Measurements from ENCODE around the gene RABAC1. TPM values are rescaled to one million over a fixed set of nuclear protein-coding genes. Genes with fewer than 3 reads are reported as not detected.

The RABAC1 gene
- total RNA-seq, 2 experiments from 2014 or later, result 171 to 191 TPM

DNA sequence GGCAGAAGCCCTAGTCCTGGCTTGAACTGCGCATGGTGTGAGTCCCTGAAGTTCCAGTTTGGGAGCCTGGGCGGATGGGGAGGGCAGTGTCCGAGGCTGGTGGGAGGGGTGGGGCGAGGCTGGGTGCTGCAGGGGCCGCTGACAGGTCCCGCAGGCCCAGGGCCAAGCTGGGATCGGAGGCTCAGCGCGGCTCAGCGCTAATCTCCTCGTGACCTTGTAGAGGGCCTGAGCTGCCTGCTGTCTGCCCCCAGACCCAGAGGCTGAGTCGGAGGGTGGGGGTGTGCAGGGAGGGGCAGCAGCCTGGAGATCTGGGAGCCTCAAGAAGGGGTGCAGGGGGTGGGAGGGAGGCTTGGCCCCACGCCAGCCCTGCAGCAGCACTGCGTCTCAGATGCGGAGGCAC lies 31.9 kb upstream of the RABAC1 start:
- no peak overlapping the region for H3K27ac ChIP-seq (ENCODE audit: low read depth, low read length, poor library complexity, severe bottlenecking)
- H3K36me3 ChIP-seq (ENCODE audit: insufficient read depth, low read length), result peaks cover 22% of the 10 kb centered on the region; the same call in 1 of the 2 replicates
- H2AFZ ChIP-seq (ENCODE audit: low read length), result no peak overlapping the region
- ChIA-PET CTCF (ENCODE audit: unreplicated experiment) (no interaction called here), POLR2A (no interaction called here)
- no peak overlapping the region for H3K4me3 ChIP-seq (ENCODE audit: low read depth, low read length, poor library complexity, severe bottlenecking)
- DNase-seq (ENCODE audit: low spot score), result no peak
- no peak overlapping the region for H3K4me2 ChIP-seq (ENCODE audit: low read length)
- H3K9me2 ChIP-seq (ENCODE audit: insufficient read depth, low read length), result no peaks in the 10 kb centered on the region
- H3K9me3 ChIP-seq (ENCODE audit: low read length), result no peaks in the 10 kb centered on the region
- H4K20me1 ChIP-seq (ENCODE audit: insufficient read depth, low read length), result no peaks in the 10 kb centered on the region
- H3K79me2 ChIP-seq (ENCODE audit: insufficient read depth, low read depth, low read length), result no peaks in the 10 kb centered on the region
- BruUV-seq (replicated peaks), result no TSS peak
- TF ChIP-seq EZH2phosphoT487 (IDR thresholded peaks at IDR 0.05; ENCODE audit: borderline replicate concordance, low read depth, low read length), result no peak
- TF ChIP-seq, protein P1, sequence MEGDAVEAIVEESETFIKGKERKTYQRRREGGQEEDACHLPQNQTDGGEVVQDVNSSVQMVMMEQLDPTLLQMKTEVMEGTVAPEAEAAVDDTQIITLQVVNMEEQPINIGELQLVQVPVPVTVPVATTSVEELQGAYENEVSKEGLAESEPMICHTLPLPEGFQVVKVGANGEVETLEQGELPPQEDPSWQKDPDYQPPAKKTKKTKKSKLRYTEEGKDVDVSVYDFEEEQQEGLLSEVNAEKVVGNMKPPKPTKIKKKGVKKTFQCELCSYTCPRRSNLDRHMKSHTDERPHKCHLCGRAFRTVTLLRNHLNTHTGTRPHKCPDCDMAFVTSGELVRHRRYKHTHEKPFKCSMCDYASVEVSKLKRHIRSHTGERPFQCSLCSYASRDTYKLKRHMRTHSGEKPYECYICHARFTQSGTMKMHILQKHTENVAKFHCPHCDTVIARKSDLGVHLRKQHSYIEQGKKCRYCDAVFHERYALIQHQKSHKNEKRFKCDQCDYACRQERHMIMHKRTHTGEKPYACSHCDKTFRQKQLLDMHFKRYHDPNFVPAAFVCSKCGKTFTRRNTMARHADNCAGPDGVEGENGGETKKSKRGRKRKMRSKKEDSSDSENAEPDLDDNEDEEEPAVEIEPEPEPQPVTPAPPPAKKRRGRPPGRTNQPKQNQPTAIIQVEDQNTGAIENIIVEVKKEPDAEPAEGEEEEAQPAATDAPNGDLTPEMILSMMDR (conservative IDR thresholded peaks at IDR 0.05; ENCODE audit: low read length), result no peak
- H3K4me1 ChIP-seq (ENCODE audit: insufficient read depth, low read length, poor library complexity, severe bottlenecking), result peaks cover 19% of the 10 kb centered on the region
- intact Hi-C loops (cut with micrococcal nuclease; ENCODE audit: unreplicated experiment), result no loop called here

DNA sequence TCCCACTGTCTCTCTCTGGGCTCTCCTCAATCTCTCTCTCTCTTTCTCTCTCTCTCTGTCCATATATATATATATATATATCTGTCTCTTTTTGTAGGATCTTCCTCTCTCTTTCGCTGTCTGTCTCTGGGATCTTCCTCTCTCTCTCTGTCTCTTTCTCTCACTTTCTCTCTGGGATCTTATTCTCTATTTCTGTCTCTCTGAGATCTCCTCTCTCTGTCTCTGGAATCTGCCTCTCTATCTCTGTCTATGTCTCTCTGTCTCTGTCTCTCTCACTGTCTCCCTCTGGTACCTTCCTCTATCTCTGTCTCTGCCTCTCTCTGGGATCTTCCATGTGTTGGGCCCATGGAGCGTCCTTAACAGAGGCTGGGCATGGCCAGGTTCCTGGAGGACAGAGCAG lies 31.5 kb upstream of the RABAC1 start:
- H3K27ac ChIP-seq (ENCODE audit: low read depth, low read length, poor library complexity, severe bottlenecking), result no peak overlapping the region
- H2AFZ ChIP-seq (ENCODE audit: low read length), result no peak overlapping the region
- no peak for DNase-seq (ENCODE audit: low spot score)
- no peaks in the 10 kb centered on the region for H3K9me3 ChIP-seq (ENCODE audit: low read length)
- H3K36me3 ChIP-seq (ENCODE audit: insufficient read depth, low read length), result peaks cover 22% of the 10 kb centered on the region
- H4K20me1 ChIP-seq (ENCODE audit: insufficient read depth, low read length), result no peaks in the 10 kb centered on the region
- H3K4me3 ChIP-seq (ENCODE audit: low read depth, low read length, poor library complexity, severe bottlenecking), result no peak overlapping the region
- H3K4me2 ChIP-seq (ENCODE audit: low read length), result no peak overlapping the region
- ChIA-PET CTCF (ENCODE audit: unreplicated experiment) (no interaction called here), POLR2A (no interaction called here)
- peaks cover 19% of the 10 kb centered on the region for H3K4me1 ChIP-seq (ENCODE audit: insufficient read depth, low read length, poor library complexity, severe bottlenecking)
- intact Hi-C loops (cut with micrococcal nuclease; ENCODE audit: unreplicated experiment), result no loop called here
- TF ChIP-seq, protein P1 (conservative IDR thresholded peaks at IDR 0.05; ENCODE audit: low read length), result no peak
- TF ChIP-seq EZH2phosphoT487 (IDR thresholded peaks at IDR 0.05; ENCODE audit: borderline replicate concordance, low read depth, low read length), result no peak
- no TSS peak for BruUV-seq (replicated peaks)
- H3K79me2 ChIP-seq (ENCODE audit: insufficient read depth, low read depth, low read length), result no peaks in the 10 kb centered on the region
- H3K9me2 ChIP-seq (ENCODE audit: insufficient read depth, low read length), result no peaks in the 10 kb centered on the region

DNA sequence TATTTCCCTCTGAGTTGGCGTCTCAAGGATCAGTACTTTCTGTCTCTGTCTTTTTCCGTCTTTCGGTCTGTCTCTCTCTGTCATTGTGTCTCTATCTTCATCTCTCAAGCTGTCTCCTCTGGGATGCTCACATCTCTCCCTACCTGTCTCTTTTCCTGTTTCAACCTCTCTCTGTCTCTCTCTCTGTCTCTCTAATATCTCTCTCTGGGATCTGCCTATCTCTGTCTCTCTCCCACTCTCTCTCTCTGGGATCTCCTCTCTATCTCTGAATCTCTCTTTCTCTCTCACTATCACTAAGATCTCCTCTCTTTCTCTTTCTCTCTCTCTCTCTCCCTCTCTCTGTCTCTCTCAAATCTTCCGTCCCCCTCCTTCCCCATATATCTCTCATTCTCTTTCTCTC lies 30.9 kb upstream of the RABAC1 start:
- BruUV-seq (replicated peaks), result no TSS peak
- no peaks in the 10 kb centered on the region for H3K9me3 ChIP-seq (ENCODE audit: low read length)
- H3K9me2 ChIP-seq (ENCODE audit: insufficient read depth, low read length), result no peaks in the 10 kb centered on the region
- ChIA-PET POLR2A (no interaction called here), CTCF (ENCODE audit: unreplicated experiment) (no interaction called here)
- no peak overlapping the region for H2AFZ ChIP-seq (ENCODE audit: low read length)
- no peak overlapping the region for H3K4me3 ChIP-seq (ENCODE audit: low read depth, low read length, poor library complexity, severe bottlenecking)
- intact Hi-C loops (cut with micrococcal nuclease; ENCODE audit: unreplicated experiment), result no loop called here
- H3K79me2 ChIP-seq (ENCODE audit: insufficient read depth, low read depth, low read length), result no peaks in the 10 kb centered on the region
- TF ChIP-seq EZH2phosphoT487 (IDR thresholded peaks at IDR 0.05; ENCODE audit: borderline replicate concordance, low read depth, low read length), result no peak
- TF ChIP-seq, protein P1 (conservative IDR thresholded peaks at IDR 0.05; ENCODE audit: low read length), result no peak
- H4K20me1 ChIP-seq (ENCODE audit: insufficient read depth, low read length), result no peaks in the 10 kb centered on the region
- H3K4me1 ChIP-seq (ENCODE audit: insufficient read depth, low read length, poor library complexity, severe bottlenecking), result peaks cover 19% of the 10 kb centered on the region
- DNase-seq (ENCODE audit: low spot score), result no peak
- H3K4me2 ChIP-seq (ENCODE audit: low read length), result no peak overlapping the region
- H3K36me3 ChIP-seq (ENCODE audit: insufficient read depth, low read length), result peaks cover 28% of the 10 kb centered on the region
- H3K27ac ChIP-seq (ENCODE audit: low read depth, low read length, poor library complexity, severe bottlenecking), result no peak overlapping the region

Measured in OCI-LY7 (cell line).